Fibroblast of skin of abdomen (primary cell): ENCODE measurements around the gene P3H2.

Experiments used
- DNase-seq: peaks from one replicate; pipeline ENCODE4 v3.0.0-alpha.2; 2013

The P3H2 gene

GRCh38 chr3:190051641-190052040, 69.1 kb downstream of the P3H2 start:
- no peak for DNase-seq

GRCh38 chr3:190048932-190049441, 71.7 kb downstream of the P3H2 start:
- DNase-seq = peak; percentile 86

- no peak for DNase-seq
Measured at GRCh38 chr3:190044974-190045373, 75.7 kb downstream of the P3H2 start.

GRCh38 chr3:190044142-190044541, 76.6 kb downstream of the P3H2 start:
- peak; percentile 68 for DNase-seq

- DNase-seq = no peak
Measured at GRCh38 chr3:190043741-190044140, 77.0 kb downstream of the P3H2 start.

GRCh38 chr3:190042558-190042957, 78.1 kb downstream of the P3H2 start:
- DNase-seq = no peak

- no peak for DNase-seq
Measured at GRCh38 chr3:190041333-190042041, 79.2 kb downstream of the P3H2 start.

- no peak for DNase-seq
Measured at GRCh38 chr3:190040145-190040544, 80.6 kb downstream of the P3H2 start.

- DNase-seq = peak; percentile 52
Measured at GRCh38 chr3:190038050-190038933, 82.4 kb downstream of the P3H2 start.

- DNase-seq = peak; percentile 56
Measured at GRCh38 chr3:190036631-190037030, 84.1 kb downstream of the P3H2 start.

- no peak for DNase-seq
Measured at GRCh38 chr3:190034446-190034845, 86.3 kb downstream of the P3H2 start.

- DNase-seq = no peak
Measured at GRCh38 chr3:190032923-190033322, 87.8 kb downstream of the P3H2 start.

- peak; percentile 29 for DNase-seq
Measured at GRCh38 chr3:190031887-190032752, 88.6 kb downstream of the P3H2 start.

GRCh38 chr3:190027116-190027515, 93.6 kb downstream of the P3H2 start:
- no peak for DNase-seq

- no peak for DNase-seq
Measured at GRCh38 chr3:190026154-190026553, 94.5 kb downstream of the P3H2 start.

- DNase-seq = peak; percentile 60
Measured at GRCh38 chr3:190024912-190025311, 95.8 kb downstream of the P3H2 start.

GRCh38 chr3:190019844-190020243, 100.9 kb downstream of the P3H2 start:
- DNase-seq = no peak

- no peak for DNase-seq
Measured at GRCh38 chr3:190019006-190019405, 101.7 kb downstream of the P3H2 start.

GRCh38 chr3:190018460-190018859, 102.2 kb downstream of the P3H2 start:
- no peak for DNase-seq

- peak; percentile 82 for DNase-seq
Measured at GRCh38 chr3:190017521-190018288, 103.0 kb downstream of the P3H2 start.

GRCh38 chr3:190016966-190017365, 103.7 kb downstream of the P3H2 start:
- no peak for DNase-seq

- DNase-seq = no peak
Measured at GRCh38 chr3:190014940-190015339, 105.8 kb downstream of the P3H2 start.
